Neutrophil (primary cell): ENCODE measurements around the gene KIF26B.

Source experiments
- H3K27ac ChIP-seq: fragments of 200-600 bp; sonication (generic); 2 replicates; pipeline ENCODE4 v1.5.1; 2016; ENCODE audit warnings: mild to moderate bottlenecking, moderate library complexity
- H3K27me3 ChIP-seq: fragments of 200-600 bp; sonication (generic); 2 replicates; pipeline ENCODE4 v1.6.0; 2016; ENCODE audit warnings: mild to moderate bottlenecking
- H3K36me3 ChIP-seq: fragments of 200-600 bp; sonication (generic); 2 replicates; pipeline ENCODE4 v1.5.1; 2017
- H3K4me1 ChIP-seq, 2 experiments: fragments of 200-600 bp in 1 of 2; sonication (generic) in 1 of 2; 1 replicate in 1 of 2; 2 replicates in 1 of 2; pipeline versions ENCODE4 v1.5.1 to v1.6.1; 2013 to 2016; ENCODE audit warnings: low read depth in 1 of 2, low read length in 1 of 2, mild to moderate bottlenecking in 1 of 2, moderate library complexity in 1 of 2; ENCODE audit not compliant: control insufficient read depth in 1 of 2, insufficient read depth in 1 of 2
- H3K4me3 ChIP-seq, 2 experiments: fragments of 200-600 bp in 1 of 2; sonication (generic) in 1 of 2; 1 replicate in 1 of 2; 2 replicates in 1 of 2; pipeline ENCODE4 v1.5.1; 2013 to 2016; ENCODE audit warnings: low read depth in 1 of 2, low read length in 1 of 2, mild to moderate bottlenecking in 1 of 2, moderate library complexity in 1 of 2
- H3K9me3 ChIP-seq: fragments of 200-600 bp; sonication (generic); 2 replicates; pipeline ENCODE4 v1.5.1; 2016
- TF ChIP-seq, protein P1 (sequence below): fragments of 200-600 bp; sonication (generic); IDR thresholded peaks from 2 replicates; pipeline ENCODE4 v1.5.1; 2016; ENCODE audit warnings: antibody characterized with exemption

KIF26B gene

DNA sequence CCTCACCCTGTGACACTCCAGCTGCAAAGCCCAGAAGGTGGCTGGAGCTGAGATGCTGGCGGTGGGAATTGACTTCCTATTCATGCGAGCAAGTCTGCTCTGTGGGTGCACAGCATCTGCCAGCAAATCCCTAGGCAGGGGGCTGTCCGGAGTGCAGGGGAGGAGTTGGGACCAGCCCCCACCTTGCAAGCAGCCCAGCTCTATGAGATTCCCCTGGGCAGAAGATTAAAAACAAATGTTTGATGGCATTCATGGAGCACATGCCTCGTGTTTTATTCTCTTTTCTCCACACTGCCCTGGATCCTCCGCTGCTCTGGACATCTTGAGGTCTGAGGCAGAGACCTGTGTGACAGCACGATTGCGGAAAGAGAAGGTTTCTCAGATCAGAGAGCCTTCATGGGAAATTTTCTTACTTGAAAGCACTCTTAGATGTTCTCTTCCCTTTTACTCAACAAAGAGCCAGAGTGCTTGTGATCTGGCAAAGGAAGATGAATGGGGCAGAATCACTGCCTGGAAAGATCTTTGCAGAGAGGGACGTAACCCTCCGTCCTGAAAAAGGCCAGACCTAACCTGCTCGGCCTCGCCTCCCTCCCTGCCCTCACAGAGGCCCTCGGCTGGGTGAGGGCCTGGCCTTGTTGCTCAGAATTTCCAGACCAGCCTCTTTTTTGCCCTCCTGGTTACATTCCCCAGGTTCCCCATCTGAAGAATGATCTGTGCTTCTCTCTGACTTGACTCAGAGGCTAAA is 597.1 kb downstream of the KIF26B start:
- H3K4me1 ChIP-seq, result no peaks in the 10 kb centered on the region
- no peak overlapping the region for H3K27ac ChIP-seq
- TF ChIP-seq, protein P1, sequence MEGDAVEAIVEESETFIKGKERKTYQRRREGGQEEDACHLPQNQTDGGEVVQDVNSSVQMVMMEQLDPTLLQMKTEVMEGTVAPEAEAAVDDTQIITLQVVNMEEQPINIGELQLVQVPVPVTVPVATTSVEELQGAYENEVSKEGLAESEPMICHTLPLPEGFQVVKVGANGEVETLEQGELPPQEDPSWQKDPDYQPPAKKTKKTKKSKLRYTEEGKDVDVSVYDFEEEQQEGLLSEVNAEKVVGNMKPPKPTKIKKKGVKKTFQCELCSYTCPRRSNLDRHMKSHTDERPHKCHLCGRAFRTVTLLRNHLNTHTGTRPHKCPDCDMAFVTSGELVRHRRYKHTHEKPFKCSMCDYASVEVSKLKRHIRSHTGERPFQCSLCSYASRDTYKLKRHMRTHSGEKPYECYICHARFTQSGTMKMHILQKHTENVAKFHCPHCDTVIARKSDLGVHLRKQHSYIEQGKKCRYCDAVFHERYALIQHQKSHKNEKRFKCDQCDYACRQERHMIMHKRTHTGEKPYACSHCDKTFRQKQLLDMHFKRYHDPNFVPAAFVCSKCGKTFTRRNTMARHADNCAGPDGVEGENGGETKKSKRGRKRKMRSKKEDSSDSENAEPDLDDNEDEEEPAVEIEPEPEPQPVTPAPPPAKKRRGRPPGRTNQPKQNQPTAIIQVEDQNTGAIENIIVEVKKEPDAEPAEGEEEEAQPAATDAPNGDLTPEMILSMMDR, result no peak
- no peaks in the 10 kb centered on the region for H3K36me3 ChIP-seq
- no peaks in the 10 kb centered on the region for H3K27me3 ChIP-seq
- no peak overlapping the region for H3K4me3 ChIP-seq
- no peaks in the 10 kb centered on the region for H3K9me3 ChIP-seq

DNA sequence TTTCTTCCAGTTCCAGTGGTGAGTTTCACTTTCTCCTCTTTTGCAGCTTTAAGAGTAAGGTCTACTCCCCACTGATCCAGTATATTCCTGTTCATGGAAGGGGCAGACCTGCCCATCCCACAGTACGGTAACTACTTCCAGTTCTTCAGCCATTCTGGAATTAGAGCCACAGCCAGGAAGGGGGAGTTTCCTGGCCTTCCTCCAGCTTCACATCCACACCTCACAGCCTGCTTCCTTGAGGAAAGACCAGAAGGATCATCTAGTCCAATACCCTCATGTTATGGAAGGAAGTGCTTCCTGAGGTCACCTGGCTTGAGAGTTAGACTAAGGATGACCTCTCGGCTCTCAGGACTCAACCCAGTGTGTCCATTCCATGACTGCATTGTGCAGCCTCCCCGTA is 597.8 kb downstream of the KIF26B start:
- H3K4me3 ChIP-seq, result no peak overlapping the region

DNA sequence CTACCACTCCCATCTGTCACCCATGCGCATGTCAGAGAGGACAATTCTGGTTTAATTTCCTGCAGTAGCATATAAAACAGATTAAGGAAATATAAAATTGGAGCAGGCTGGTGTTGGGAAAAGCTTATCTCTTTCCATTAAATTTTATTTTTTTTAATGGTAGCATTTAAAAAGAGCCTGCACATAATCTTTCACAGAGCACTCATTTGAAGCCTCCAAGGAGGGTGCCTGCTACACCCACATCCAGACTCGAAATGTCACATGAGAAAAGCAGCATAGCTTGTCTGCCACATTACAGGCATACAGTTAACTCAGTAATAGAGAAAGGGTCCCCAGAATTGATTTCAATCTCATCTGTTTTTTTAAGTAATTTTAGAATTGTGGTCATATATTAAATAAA is 599.0 kb downstream of the KIF26B start:
- TF ChIP-seq, protein P1, result no peak
- no peaks in the 10 kb centered on the region for H3K9me3 ChIP-seq
- no peaks in the 10 kb centered on the region for H3K36me3 ChIP-seq
- H3K27me3 ChIP-seq, result no peaks in the 10 kb centered on the region
- H3K27ac ChIP-seq, result no peak overlapping the region
- no peaks in the 10 kb centered on the region for H3K4me1 ChIP-seq
- H3K4me3 ChIP-seq, result no peak overlapping the region

More for the DNA sequence above, 597.8 kb downstream of the KIF26B start:
- Histone ChIP-seq H3K27ac (no peak overlapping the region), H3K36me3 (no peaks in the 10 kb centered on the region), H3K4me1 (no peaks in the 10 kb centered on the region), H3K27me3 (no peaks in the 10 kb centered on the region), H3K9me3 (no peaks in the 10 kb centered on the region)
- TF ChIP-seq, protein P1, result no peak

DNA sequence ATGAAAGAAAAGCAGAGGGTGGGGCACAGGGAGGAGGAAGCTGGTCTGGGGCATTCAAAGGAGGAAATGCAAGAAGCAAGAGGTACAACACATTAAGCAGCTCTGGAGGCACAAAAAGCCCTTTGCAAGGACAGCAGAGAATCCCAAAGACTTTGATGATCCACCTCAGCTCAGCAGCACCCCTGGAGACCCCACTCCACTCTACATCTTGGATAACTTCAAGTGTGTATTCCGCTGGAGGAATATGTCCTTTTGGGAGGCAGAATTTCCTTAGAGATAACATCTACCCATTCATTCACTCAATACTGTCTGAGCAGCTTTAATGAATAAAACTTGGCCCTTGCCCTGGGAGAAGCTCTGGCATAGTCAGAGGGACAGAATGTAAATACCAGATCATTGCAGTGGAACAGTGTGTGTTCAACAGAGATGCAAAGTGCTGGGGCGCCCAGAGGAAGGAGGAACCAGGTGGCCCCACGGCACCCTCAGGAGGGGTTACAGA is 599.7 kb downstream of the KIF26B start:
- no peaks in the 10 kb centered on the region for H3K27me3 ChIP-seq
- no peaks in the 10 kb centered on the region for H3K4me1 ChIP-seq
- no peaks in the 10 kb centered on the region for H3K9me3 ChIP-seq
- H3K36me3 ChIP-seq, result no peaks in the 10 kb centered on the region
- no peak overlapping the region for H3K27ac ChIP-seq
- TF ChIP-seq, protein P1, result no peak
- H3K4me3 ChIP-seq, result no peak overlapping the region
